GM23248 (cell line): Measurements from ENCODE around the gene PLCB1. TPM values are rescaled to one million over a fixed set of nuclear protein-coding genes. Genes with fewer than 3 reads are reported as not detected.

Experiments
- DNase-seq: peaks from one replicate; pipeline ENCODE4 v3.0.0-alpha.2; 2015
- H2AFZ ChIP-seq: fragments of 200-600 bp; sonication (generic); 2 replicates; pipeline ENCODE4 v1.6.1; 2016; ENCODE audit warnings: antibody characterized with exemption
- H3F3A ChIP-seq: fragments of 200-600 bp; sonication (generic); 2 replicates; pipeline ENCODE4 v1.6.1; 2016; ENCODE audit warnings: mild to moderate bottlenecking, antibody characterized with exemption, mixed run types; ENCODE audit not compliant: insufficient read depth
- H3K27ac ChIP-seq: fragments of 200-600 bp; sonication (generic); 2 replicates; pipeline ENCODE4 v1.5.1; 2016; ENCODE audit warnings: mild to moderate bottlenecking
- H3K27me3 ChIP-seq: fragments of 200-600 bp; sonication (generic); replicated peaks from 2 replicates; pipeline ENCODE4 v1.6.1; 2016; ENCODE audit warnings: mild to moderate bottlenecking; ENCODE audit not compliant: insufficient read depth
- H3K36me3 ChIP-seq: fragments of 200-600 bp; sonication (generic); 2 replicates; pipeline ENCODE4 v1.6.1; 2016; ENCODE audit warnings: low read depth, mild to moderate bottlenecking
- H3K4me1 ChIP-seq: fragments of 200-600 bp; sonication (generic); 2 replicates; pipeline ENCODE4 v1.6.1; 2016; ENCODE audit warnings: mild to moderate bottlenecking; ENCODE audit not compliant: insufficient read depth
- H3K4me2 ChIP-seq: fragments of 200-600 bp; sonication (generic); one replicate; pipeline ENCODE4 v1.6.1; 2016; ENCODE audit warnings: mild to moderate bottlenecking; ENCODE audit not compliant: unreplicated experiment
- H3K4me3 ChIP-seq: fragments of 200-600 bp; sonication (generic); 2 replicates; pipeline ENCODE4 v1.5.1; 2016; ENCODE audit warnings: mild to moderate bottlenecking
- H3K79me2 ChIP-seq: fragments of 200-600 bp; sonication (generic); 2 replicates; pipeline ENCODE4 v1.6.1; 2016; ENCODE audit warnings: mild to moderate bottlenecking; ENCODE audit not compliant: insufficient read depth
- H3K9ac ChIP-seq: fragments of 200-600 bp; sonication (generic); 2 replicates; pipeline ENCODE4 v1.6.1; 2016; ENCODE audit warnings: mild to moderate bottlenecking
- H3K9me2 ChIP-seq: fragments of 200-600 bp; sonication (generic); 2 replicates; pipeline ENCODE4 v1.6.1; 2016; ENCODE audit warnings: mixed run types, mild to moderate bottlenecking, moderate library complexity; ENCODE audit not compliant: insufficient read depth
- H3K9me3 ChIP-seq: fragments of 200-600 bp; sonication (generic); one replicate; pipeline ENCODE4 v1.6.1; 2017; ENCODE audit warnings: low read depth
- H4K20me1 ChIP-seq: fragments of 200-600 bp; sonication (generic); 2 replicates; pipeline ENCODE4 v1.6.0; 2016; ENCODE audit not compliant: insufficient read depth
- EZH2 ChIP-seq: fragments of 200-600 bp; sonication (generic); IDR thresholded peaks from 2 replicates; pipeline ENCODE4 v1.6.1; 2018; ENCODE audit warnings: antibody characterized with exemption, mild to moderate bottlenecking; ENCODE audit not compliant: insufficient read depth, poor library complexity, severe bottlenecking
- EZH2phosphoT487 ChIP-seq: fragments of 200-600 bp; sonication (generic); IDR thresholded peaks from 2 replicates; pipeline ENCODE4 v1.6.1; 2018; ENCODE audit warnings: antibody characterized with exemption, moderate library complexity, mild to moderate bottlenecking, low read depth; ENCODE audit not compliant: insufficient read depth
- WGBS, 2 experiments: methylation state at CpG; one replicate each; pipeline ENCODE4 v1.1.6; 2015 to 2017; ENCODE audit warnings: low lambda C conversion rate in 2 of 2, low coverage in 1 of 2; ENCODE audit errors: missing lambda C conversion rate in 2 of 2; 5-methylcytosine and 5-hydroxymethylcytosine counted together
- in situ Hi-C: fragments of 300-500 bp; cut with MboI; formaldehyde crosslinking; loops from 2 replicates; pipeline ENCODE4 v1.15.0; 2020
- polyA plus RNA-seq: library from polyadenylated mRNA; unstranded; fragments of >200 nt; fragmentation: Nextera tagmentation; extraction: Ambion mirVana; gene quantifications from 2 replicates; pipeline ENCODE4 v1.2.1, GENCODE V29; 2016
- total RNA-seq: library from RNA; depleted of rRNA; stranded (reverse); fragments of >200 nt; shearing (Covaris generic); gene quantifications from 2 replicates; pipeline ENCODE4 v1.2.3, GENCODE V29; 2014

PLCB1 gene
- total and polyA plus RNA-seq, 2 experiments from 2014 or later, result 3.7 to 12.8 TPM

DNA sequence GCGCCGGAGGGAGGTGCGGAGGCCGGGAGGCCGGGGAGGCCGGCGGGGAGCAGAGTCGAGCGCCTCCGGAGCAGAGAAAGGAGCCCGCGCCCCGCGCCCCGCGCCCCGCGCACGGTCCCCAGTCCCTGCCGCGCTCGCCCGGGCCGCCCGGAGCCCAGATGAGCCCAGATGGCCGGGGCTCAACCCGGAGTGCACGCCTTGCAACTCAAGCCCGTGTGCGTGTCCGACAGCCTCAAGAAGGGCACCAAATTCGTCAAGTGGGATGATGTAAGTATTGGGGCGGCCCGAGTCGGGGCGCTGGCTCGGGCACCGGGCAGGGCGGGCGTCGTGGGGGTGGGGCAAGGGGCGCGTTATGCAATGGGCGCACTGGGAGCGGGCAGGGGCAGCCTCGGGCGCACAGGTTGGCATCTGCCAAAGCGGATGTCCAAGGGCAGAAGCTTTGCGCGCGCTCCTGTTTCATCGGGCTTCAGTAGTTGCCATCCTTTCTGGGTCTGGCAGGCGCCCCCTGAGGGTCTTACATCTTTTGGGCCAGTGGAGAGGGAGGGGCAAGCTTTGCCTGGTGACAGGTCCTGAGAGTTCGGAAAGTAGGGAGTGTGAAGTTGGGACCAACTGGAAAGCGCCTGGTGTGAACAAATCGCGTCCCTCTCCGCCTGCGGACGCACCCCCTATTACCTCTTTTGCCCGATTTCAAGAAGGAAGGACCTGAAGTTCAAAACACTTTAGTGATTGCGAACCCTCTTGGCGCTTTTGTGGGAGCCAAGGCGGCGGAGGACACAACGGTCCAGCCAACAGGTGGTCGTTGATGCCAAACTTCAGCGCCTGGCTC lies 631 bp downstream of the PLCB1 start:
- Histone ChIP-seq H4K20me1 (no peaks in the 10 kb centered on the region), H3K4me2 (peak overlapping the region; percentile 92), H3K4me1 (no peaks in the 10 kb centered on the region), H3K79me2 (no peaks in the 10 kb centered on the region), H3K36me3 (no peaks in the 10 kb centered on the region), H3K4me3 (peak overlapping the region; percentile 79), H3F3A (peaks cover 4% of the 10 kb centered on the region; the same call in 1 of the 2 replicates), H2AFZ (peak overlapping the region; percentile 68), H3K9ac (peak overlapping the region; percentile 70), H3K27ac (no peak overlapping the region), H3K9me3 (no peaks in the 10 kb centered on the region), H3K9me2 (no peaks in the 10 kb centered on the region), H3K27me3 (peaks cover 4% of the 10 kb centered on the region; the same call in 1 of the 2 replicates)
- TF ChIP-seq EZH2 (no peak), EZH2phosphoT487 (no peak)
- 6 to 10% methylated on average over 47 to 58 of the region's 68 CpGs for WGBS, 2 experiments
- peak; percentile 64 for DNase-seq
- in situ Hi-C loops, result loop anchor here (10.0 kb wide), 2 partner anchors 252 to 582 kb away; no protein-coding TSS in a partner anchor

DNA sequence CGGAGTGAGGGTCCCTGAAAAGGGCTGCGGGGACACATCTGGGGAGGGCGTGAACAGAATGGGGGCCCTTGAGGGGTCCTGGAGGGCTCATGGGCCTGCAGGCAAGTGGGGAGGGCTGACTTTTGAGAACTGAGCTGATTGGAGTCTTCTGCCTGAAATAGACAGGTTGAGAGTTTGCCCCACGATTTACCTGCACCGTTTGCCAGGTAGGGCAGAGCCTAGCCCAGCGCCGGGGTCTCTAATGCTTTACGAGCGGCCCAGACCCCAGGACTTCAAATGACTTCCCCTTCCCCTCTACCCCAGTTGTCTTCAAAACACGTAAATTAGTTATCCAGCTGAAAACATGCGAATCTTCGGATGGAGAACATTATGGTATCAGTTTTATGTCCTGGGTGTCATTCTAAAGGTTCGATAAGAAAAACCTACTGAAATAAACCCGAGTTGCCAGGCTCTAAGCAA lies 1.3 kb downstream of the PLCB1 start:
- 56 to 66% methylated on average over 14 of the region's 14 CpGs for WGBS, 2 experiments
- Histone ChIP-seq H3K4me3 (peak overlapping the region; percentile 79), H3K36me3 (no peaks in the 10 kb centered on the region), H3F3A (peaks cover 7% of the 10 kb centered on the region; the same call in 1 of the 2 replicates), H4K20me1 (no peaks in the 10 kb centered on the region), H3K4me1 (no peaks in the 10 kb centered on the region), H2AFZ (peak overlapping the region; percentile 68; the same call in 1 of the 2 replicates), H3K9ac (no peak overlapping the region), H3K79me2 (no peaks in the 10 kb centered on the region), H3K27me3 (peaks cover 4% of the 10 kb centered on the region; the same call in 1 of the 2 replicates), H3K9me2 (no peaks in the 10 kb centered on the region), H3K9me3 (no peaks in the 10 kb centered on the region), H3K27ac (no peak overlapping the region), H3K4me2 (peak overlapping the region; percentile 92)
- in situ Hi-C loops, result loop anchor here (10.0 kb wide), 2 partner anchors 251 to 581 kb away; no protein-coding TSS in a partner anchor
- no peak for DNase-seq
- TF ChIP-seq EZH2 (no peak), EZH2phosphoT487 (no peak)

DNA sequence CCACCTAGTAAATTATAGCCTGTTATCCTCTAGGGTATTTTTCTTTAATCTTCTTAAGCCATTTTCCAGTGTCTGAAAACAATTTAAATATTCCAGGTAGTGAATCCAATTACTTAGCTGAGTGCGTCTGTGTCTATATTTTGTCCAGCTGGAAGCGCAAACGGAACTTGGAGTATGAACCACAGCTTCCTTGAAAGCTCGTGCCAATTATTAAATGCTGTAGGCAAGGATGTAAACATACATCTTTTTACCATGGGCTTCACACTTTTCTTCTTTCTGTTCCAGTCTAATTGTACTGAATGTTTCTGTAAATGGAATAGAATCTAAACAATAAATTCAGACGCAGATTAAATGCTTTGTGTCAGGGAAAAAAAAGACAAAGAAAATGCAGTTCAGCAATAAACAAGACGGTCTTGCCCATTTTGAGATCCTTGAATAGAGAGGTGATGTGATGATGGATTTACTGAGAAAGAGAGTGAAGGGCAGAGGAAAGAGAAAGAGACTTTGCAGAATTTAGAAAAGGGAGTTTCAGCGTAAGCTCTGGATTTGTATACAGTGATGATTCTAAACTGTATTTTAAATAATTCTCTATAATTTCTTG lies 1.9 kb downstream of the PLCB1 start:
- Histone ChIP-seq H3K9me3 (no peaks in the 10 kb centered on the region), H2AFZ (no peak overlapping the region), H3K79me2 (no peaks in the 10 kb centered on the region), H3K9me2 (no peaks in the 10 kb centered on the region), H3K36me3 (no peaks in the 10 kb centered on the region), H3K27me3 (peaks cover 4% of the 10 kb centered on the region; the same call in 1 of the 2 replicates), H3F3A (peaks cover 7% of the 10 kb centered on the region; the same call in 1 of the 2 replicates), H3K27ac (no peak overlapping the region), H3K4me2 (no peak overlapping the region), H3K4me3 (no peak overlapping the region), H3K9ac (no peak overlapping the region), H4K20me1 (no peaks in the 10 kb centered on the region), H3K4me1 (no peaks in the 10 kb centered on the region)
- WGBS, 2 experiments, result 89 to 90% methylated on average over 7 of the region's 7 CpGs
- in situ Hi-C loops, result loop anchor here (10.0 kb wide), 2 partner anchors 251 to 581 kb away; no protein-coding TSS in a partner anchor
- DNase-seq, result no peak
- TF ChIP-seq EZH2 (no peak), EZH2phosphoT487 (no peak)

DNA sequence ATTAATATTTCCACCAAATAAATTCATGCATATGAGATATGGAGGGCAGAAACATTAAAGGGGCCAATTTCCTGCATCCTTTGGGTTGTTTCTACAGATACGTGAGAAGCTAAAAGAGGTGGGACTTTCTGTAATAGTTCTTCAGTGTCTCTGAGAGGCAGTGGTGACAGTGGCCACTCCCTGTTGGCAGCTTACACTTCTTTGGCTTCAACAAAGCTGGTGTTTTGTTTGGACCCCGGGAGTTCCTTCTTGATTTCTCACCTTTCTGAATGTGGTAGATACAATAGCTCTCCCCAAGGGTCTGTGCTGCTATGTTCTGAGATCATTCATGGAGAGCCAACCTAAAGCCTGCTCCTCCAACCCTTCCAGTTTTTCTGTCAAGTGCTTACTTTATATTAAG lies 7.8 kb downstream of the PLCB1 start:
- Histone ChIP-seq H3K9ac (no peak overlapping the region), H3K36me3 (no peaks in the 10 kb centered on the region), H3K79me2 (no peaks in the 10 kb centered on the region), H3K4me1 (no peaks in the 10 kb centered on the region; the same call in 1 of the 2 replicates), H3K9me3 (no peaks in the 10 kb centered on the region), H3F3A (peaks cover 17% of the 10 kb centered on the region), H3K4me3 (no peak overlapping the region), H4K20me1 (no peaks in the 10 kb centered on the region), H2AFZ (no peak overlapping the region), H3K4me2 (no peak overlapping the region), H3K27me3 (no peaks in the 10 kb centered on the region), H3K9me2 (no peaks in the 10 kb centered on the region), H3K27ac (no peak overlapping the region)
- TF ChIP-seq EZH2phosphoT487 (no peak), EZH2 (no peak)
- in situ Hi-C loops, result loop anchor here (10.0 kb wide), 2 partner anchors 245 to 575 kb away; no protein-coding TSS in a partner anchor
- WGBS, 2 experiments, result 73 to 74% methylated on average over 2 of the region's 2 CpGs
- DNase-seq, result no peak
